Cortex of kidney (tissue), 1 donor: Measurements from ENCODE around the gene CCR6.
"Not testable (repeated sequence)": the region's sequence is repeated elsewhere in the genome, so short reads cannot be mapped to it uniquely, and the experiment has no call there.

Source experiments
- DNase-seq: peaks from one replicate; lab custom pipeline; 2025; lab: John Stamatoyannopoulos, UW

The CCR6 gene

GRCh38 chr6:167143041-167143440 lies 20.1 kb downstream of the CCR6 start:
- no peak for DNase-seq

DNA sequence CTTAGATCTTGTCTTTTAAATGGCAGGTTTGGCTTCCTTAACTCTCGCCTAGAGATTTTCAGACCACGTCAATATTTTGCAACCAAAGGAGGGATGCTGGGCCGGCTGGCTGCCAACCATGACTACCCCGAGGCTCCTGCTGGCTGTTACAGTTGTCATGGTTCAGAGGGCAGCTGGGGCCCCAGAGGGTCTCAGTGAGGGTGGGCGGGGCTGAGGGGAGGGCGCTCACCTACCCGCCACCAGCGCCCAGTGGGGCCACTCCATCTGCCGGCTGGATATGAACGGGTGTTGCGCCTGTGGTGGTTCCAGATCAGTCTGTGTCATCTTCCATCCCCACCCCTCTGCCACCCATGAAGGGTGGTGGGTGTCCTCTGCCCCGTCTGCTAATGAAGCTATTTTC lies 22.6 kb downstream of the CCR6 start:
- DNase-seq = no peak

DNA sequence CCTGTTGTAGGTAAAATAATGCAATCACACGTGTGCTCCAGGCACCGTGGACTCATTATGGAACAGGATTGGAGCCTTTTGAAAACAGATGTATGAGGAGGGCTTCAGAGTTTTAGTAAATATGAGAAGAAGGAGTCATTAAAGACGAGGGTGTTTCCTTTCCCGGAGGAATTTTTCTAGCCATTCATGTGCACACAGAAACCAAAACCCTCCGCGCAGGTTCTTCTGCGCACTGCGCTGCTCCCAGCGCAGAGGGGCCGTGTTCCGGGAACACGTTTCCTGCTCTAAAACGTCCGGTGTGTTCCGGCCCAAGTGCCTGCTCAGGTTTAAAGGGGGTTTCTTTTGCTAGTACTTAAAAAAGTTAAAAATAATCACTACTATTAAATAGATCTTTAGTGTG lies 23.2 kb downstream of the CCR6 start:
- no peak for DNase-seq

GRCh38 chr6:167146977-167147376 lies 24.1 kb downstream of the CCR6 start:
- DNase-seq = no peak

DNA sequence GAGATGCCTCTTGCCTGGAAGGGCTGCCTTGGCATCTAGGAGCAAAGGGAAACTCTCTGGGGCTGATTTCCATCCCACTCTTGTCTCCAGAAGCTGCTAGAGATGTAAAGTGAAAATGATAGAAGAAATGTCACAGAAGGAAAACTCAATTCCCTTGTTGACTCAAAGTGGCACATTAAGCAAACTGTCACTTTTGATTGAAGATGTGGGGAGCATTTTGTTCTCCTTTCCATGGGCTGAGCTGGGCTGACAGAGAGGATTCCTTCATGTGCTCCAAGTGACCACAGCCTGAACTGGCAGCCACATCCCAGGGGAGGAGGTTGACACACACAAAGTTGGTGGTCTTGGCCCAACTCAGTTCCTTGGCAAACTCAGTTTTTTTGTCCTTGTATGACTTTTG lies 25.1 kb downstream of the CCR6 start:
- no peak for DNase-seq

GRCh38 chr6:167148997-167149396 lies 26.1 kb downstream of the CCR6 start:
- DNase-seq = no peak

DNA sequence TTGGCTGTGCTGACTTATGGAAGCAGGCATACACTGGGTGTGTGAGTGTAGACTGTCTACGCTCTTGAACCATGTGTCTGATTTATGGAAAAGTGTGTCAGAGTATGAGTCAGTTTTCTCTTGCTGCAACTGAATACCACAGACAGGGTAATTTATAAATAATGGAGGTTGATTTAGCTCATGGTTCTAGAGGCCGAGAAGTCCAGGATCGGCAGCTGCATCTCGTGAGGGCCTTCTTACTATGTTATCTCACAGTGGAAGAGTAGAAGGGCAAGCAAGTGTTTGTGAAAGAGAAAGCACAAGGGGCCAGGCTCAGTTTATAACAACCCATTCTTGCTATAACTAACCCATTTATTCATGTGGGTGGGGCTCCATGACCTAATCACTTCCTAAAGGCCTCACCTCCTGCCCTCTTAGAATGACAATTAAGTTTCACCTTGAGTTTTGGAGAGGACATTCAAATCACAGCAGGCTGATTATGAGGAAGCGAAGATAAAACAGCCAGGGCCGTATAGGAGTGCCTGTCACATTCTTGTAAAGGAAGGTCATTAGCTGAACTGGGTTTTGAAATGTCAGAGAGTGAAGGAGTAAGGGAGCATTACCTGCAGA lies 28.1 kb downstream of the CCR6 start:
- DNase-seq = no peak

DNA sequence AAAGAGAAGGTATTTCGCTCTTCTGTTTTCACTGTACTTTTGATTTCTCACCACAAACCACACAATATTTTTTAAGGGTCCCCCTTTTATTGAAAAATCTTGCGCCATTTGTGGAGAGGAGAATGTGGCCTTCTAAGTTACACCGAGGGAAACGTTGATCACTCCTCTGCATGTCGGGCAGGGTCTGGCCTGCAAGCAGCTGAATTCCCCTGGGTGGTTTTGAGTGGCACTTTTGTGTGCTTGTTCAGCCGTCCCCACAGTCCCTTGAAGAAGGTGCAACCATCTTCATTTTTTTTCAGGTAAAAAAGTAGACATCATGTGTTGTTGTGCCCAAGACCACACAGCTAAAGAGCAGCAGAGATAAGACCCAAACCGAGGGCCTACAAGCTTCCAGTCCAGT lies 28.8 kb downstream of the CCR6 start:
- DNase-seq = no peak

- no peak for DNase-seq
These were observed 30.0 kb downstream of the CCR6 start for GRCh38 chr6:167152862-167153261.

GRCh38 chr6:167153521-167153959 lies 30.6 kb downstream of the CCR6 start:
- DNase-seq = no peak

DNA sequence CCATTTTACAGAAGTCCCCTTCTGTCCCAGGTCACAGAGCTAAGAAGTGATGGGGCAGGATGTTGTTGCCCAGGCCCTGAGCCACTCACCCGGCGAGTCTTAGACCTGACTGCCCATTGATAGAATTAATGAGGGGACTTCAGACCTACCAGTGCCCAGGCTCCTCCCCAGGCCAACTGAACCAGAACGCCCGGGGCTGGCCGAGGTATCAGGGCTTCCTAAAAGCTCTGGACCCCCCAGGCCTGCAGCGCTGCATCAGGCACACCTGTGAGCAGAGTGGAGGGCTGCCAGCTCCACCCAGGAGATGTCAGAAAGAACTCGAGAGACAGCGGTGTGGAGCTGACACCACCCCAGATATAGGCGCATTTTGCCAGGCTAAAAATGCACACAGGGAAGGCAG lies 31.4 kb downstream of the CCR6 start:
- DNase-seq = no peak

GRCh38 chr6:167154895-167155294 lies 32.0 kb downstream of the CCR6 start:
- DNase-seq = no peak

- DNase-seq = no peak
These were observed 34.5 kb downstream of the CCR6 start for GRCh38 chr6:167157414-167157813.

GRCh38 chr6:167157863-167158262 lies 35.0 kb downstream of the CCR6 start, which contains the start of gene GPR31:
TSS of gene GPR31 (minus strand) at chr6:167157980. CDS start at chr6:167157831, 149 bp downstream.
- no peak for DNase-seq

- DNase-seq = no peak
These were observed 39.1 kb downstream of the CCR6 start for GRCh38 chr6:167161851-167162467.

- DNase-seq = no peak
These were observed 39.7 kb downstream of the CCR6 start for GRCh38 chr6:167162591-167162990.

- no peak for DNase-seq
These were observed 40.6 kb downstream of the CCR6 start for GRCh38 chr6:167163476-167164011.

DNA sequence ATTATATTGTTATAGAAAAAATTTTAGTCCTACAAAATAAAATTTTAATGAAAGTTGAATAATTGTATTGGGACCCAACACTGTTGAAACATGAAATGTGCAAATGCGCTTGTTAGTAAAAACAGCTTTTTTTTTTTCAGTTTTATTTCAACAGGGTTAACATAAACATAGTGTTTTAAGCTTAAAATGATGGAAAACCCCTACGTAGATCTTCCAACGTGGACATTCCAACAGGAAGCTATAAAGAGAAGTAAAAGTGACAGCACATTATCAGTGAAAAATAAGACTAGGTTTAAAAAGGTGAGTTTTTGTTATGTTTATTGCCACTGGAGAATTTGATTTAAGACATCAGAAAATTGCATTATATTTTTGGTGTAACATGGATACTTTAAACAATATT lies 41.4 kb downstream of the CCR6 start:
- no peak for DNase-seq

GRCh38 chr6:167165858-167166471 lies 43.1 kb downstream of the CCR6 start:
- no peak for DNase-seq

- not testable (repeated sequence) for DNase-seq
These were observed 44.8 kb downstream of the CCR6 start for GRCh38 chr6:167167699-167168098.

GRCh38 chr6:167168296-167168695 lies 45.4 kb downstream of the CCR6 start:
- DNase-seq = not testable (repeated sequence)

DNA sequence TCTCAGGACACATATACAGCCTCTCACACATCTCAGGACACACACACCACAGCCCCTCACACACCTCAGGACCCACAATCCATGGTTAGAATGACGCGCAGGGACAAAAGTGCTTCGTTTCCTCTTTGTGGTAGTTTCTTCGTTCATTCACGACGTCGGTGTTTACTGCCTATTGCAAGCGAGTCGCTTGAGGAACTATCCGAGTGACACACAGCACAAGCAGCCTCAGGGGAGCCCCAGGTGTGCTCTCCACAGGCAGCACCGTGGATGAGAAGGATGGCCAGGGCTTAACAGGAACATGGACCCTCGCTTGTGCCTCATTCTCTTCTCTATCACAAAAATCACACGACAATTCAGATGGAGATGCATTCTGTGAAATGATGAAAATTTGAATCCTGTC lies 47.0 kb downstream of the CCR6 start:
- DNase-seq = not testable (repeated sequence)

DNA sequence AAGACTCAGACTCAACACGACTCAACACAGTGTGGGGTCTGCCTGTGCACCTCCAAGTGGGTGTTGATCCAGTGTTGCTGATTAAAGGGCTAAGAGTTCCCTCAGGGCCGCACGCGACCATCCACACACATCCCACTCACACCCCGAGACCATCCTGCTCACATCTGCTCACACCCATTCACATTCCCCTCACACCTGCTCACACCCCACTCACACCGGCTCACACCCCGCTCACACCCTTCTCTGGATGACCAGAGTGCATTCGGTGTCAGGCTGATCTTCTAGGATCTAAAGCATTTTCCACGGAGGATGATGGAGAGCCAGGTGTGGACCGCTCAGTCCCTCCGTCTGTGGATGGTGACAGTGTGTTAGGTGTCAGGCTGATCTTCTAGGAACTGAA lies 48.4 kb downstream of the CCR6 start:
- not testable (repeated sequence) for DNase-seq
